DOHH2 (cell line): ENCODE data around the gene INTS14.

Experiments
- H3F3A ChIP-seq: fragments of 200-600 bp; sonication (generic), shearing (Covaris generic); 2 replicates; pipeline ENCODE4 v1.6.0; 2016; ENCODE audit warnings: antibody characterized with exemption, mild to moderate bottlenecking; ENCODE audit not compliant: control insufficient read depth, insufficient read depth
- H3K27ac ChIP-seq: fragments of 200-600 bp; sonication (generic); 2 replicates; pipeline ENCODE4 v1.5.1; 2014; ENCODE audit warnings: low read depth, mild to moderate bottlenecking, low read length, moderate library complexity
- H3K27me3 ChIP-seq: fragments of 200-600 bp; sonication (generic); 2 replicates; pipeline ENCODE4 v1.6.1; 2014; ENCODE audit warnings: mild to moderate bottlenecking, low read length, mixed read lengths; ENCODE audit not compliant: control insufficient read depth
- H3K36me3 ChIP-seq: fragments of 200-600 bp; sonication (generic); 2 replicates; pipeline ENCODE4 v1.6.1; 2014; ENCODE audit warnings: mild to moderate bottlenecking, low read length, moderate library complexity, mixed read lengths; ENCODE audit not compliant: control insufficient read depth
- H3K4me1 ChIP-seq: fragments of 200-600 bp; sonication (generic); 2 replicates; pipeline ENCODE4 v1.6.1; 2014; ENCODE audit warnings: mild to moderate bottlenecking, low read length, mixed read lengths; ENCODE audit not compliant: control insufficient read depth
- H3K4me2 ChIP-seq: fragments of 200-600 bp; sonication (generic); 2 replicates; pipeline ENCODE4 v1.6.0; 2014; ENCODE audit warnings: mild to moderate bottlenecking, low read length, moderate library complexity
- H3K4me3 ChIP-seq: fragments of 200-600 bp; sonication (generic); 2 replicates; pipeline ENCODE4 v1.5.1; 2014; ENCODE audit warnings: mild to moderate bottlenecking, low read length, mixed read lengths
- H3K79me2 ChIP-seq: fragments of 200-600 bp; sonication (generic); 2 replicates; pipeline ENCODE4 v1.6.1; 2014; ENCODE audit warnings: mild to moderate bottlenecking, low read length, mixed read lengths; ENCODE audit not compliant: control insufficient read depth
- H3K9me2 ChIP-seq: fragments of 200-600 bp; sonication (generic); replicated peaks from 2 replicates; pipeline ENCODE4 v1.6.1; 2014; ENCODE audit warnings: mild to moderate bottlenecking, low read length, mixed read lengths; ENCODE audit not compliant: control insufficient read depth
- H3K9me3 ChIP-seq: fragments of 200-600 bp; sonication (generic); 2 replicates; pipeline ENCODE4 v1.6.1; 2014; ENCODE audit warnings: antibody characterized with exemption, low read length, mixed read lengths; ENCODE audit not compliant: control insufficient read depth, insufficient read depth
- H4K20me1 ChIP-seq: fragments of 200-600 bp; sonication (generic); 2 replicates; pipeline ENCODE4 v1.6.0; 2014; ENCODE audit warnings: low read depth, mild to moderate bottlenecking, antibody characterized with exemption, low read length, moderate library complexity; ENCODE audit not compliant: control insufficient read depth, insufficient read depth
- EZH2phosphoT487 ChIP-seq: fragments of 200-600 bp; sonication (generic); IDR thresholded peaks from 2 replicates; pipeline ENCODE4 v1.6.1; 2017; ENCODE audit warnings: borderline replicate concordance, mild to moderate bottlenecking, antibody characterized with exemption, low read length, moderate library complexity, mixed read lengths
- TF ChIP-seq, protein P1 (sequence below): fragments of 200-600 bp; sonication (generic); IDR thresholded peaks from one replicate; pipeline ENCODE4 v1.5.1; 2014; ENCODE audit warnings: antibody characterized with exemption, mild to moderate bottlenecking, low read depth, low read length; ENCODE audit not compliant: poor library complexity, severe bottlenecking

INTS14 gene

DNA sequence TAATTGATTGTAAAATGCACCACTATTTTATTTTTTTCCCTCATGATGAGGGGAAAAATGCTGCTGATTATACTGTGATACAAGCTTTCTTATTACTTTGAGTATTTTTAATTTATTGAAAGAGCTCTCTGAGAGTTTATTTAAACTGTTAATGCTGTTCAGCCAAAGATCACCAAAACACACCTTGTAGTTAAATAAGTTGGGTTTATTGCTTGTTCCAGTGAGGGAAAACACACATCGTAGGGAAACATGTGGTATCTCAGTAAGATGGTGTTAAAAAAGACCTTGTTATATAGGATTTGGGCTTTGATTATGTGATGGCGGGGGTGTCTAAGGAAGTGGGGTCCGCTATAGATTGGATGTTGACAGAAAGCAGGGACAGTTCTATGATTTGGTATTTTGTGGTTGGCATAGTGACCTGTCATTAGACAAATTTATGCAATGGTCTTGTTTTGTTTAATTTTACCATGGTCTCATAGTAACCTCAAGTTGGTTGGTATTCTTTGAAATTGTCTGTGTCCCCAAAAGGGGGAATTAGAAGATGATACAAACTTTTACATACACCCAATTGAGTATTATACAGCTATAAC lies 69.6 kb downstream of the INTS14 start:
- no peak overlapping the region for H3K4me3 ChIP-seq
- no peak for TF ChIP-seq EZH2phosphoT487
- TF ChIP-seq, protein P1, sequence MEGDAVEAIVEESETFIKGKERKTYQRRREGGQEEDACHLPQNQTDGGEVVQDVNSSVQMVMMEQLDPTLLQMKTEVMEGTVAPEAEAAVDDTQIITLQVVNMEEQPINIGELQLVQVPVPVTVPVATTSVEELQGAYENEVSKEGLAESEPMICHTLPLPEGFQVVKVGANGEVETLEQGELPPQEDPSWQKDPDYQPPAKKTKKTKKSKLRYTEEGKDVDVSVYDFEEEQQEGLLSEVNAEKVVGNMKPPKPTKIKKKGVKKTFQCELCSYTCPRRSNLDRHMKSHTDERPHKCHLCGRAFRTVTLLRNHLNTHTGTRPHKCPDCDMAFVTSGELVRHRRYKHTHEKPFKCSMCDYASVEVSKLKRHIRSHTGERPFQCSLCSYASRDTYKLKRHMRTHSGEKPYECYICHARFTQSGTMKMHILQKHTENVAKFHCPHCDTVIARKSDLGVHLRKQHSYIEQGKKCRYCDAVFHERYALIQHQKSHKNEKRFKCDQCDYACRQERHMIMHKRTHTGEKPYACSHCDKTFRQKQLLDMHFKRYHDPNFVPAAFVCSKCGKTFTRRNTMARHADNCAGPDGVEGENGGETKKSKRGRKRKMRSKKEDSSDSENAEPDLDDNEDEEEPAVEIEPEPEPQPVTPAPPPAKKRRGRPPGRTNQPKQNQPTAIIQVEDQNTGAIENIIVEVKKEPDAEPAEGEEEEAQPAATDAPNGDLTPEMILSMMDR: no peak
- no peak overlapping the region for H3K4me2 ChIP-seq
- H3K9me3 ChIP-seq: no peaks in the 10 kb centered on the region
- peaks cover 2% of the 10 kb centered on the region; the same call in 1 of the 2 replicates for H3F3A ChIP-seq
- H4K20me1 ChIP-seq: peaks cover 5% of the 10 kb centered on the region; the same call in 1 of the 2 replicates
- no peaks in the 10 kb centered on the region for H3K4me1 ChIP-seq
- H3K9me2 ChIP-seq: no peaks in the 10 kb centered on the region
- peaks cover 94% of the 10 kb centered on the region for H3K79me2 ChIP-seq
- no peaks in the 10 kb centered on the region for H3K27me3 ChIP-seq
- no peak overlapping the region for H3K27ac ChIP-seq
- peaks cover 5% of the 10 kb centered on the region; the same call in 1 of the 2 replicates for H3K36me3 ChIP-seq

DNA sequence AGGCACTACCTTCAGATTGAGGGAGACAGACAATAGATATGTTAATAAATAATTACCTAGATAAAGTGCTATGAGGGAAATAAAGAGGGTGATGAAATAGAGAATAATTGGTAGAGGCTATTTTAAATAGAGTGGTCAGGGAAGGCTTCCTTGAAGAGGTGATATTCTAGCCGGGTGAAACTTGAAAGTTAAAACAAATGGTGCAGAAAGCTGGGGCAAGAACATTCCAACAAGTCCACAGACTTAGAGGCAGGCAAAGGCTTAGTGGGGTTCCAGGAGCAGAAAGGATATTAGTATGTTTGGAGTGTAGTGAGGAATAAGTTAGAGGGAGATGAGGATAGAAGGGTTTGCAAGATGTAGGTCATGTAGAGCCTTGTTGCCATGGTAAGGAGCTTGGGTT lies 70.6 kb downstream of the INTS14 start:
- no peaks in the 10 kb centered on the region for H3K27me3 ChIP-seq
- no peaks in the 10 kb centered on the region for H3K9me3 ChIP-seq
- no peaks in the 10 kb centered on the region for H3K4me1 ChIP-seq
- H3K4me3 ChIP-seq: no peak overlapping the region
- no peak for TF ChIP-seq EZH2phosphoT487
- TF ChIP-seq, protein P1: no peak
- H3K27ac ChIP-seq: no peak overlapping the region
- H3K9me2 ChIP-seq: no peaks in the 10 kb centered on the region
- peaks cover 9% of the 10 kb centered on the region for H3K36me3 ChIP-seq
- peaks cover 2% of the 10 kb centered on the region; the same call in 1 of the 2 replicates for H3F3A ChIP-seq
- H3K4me2 ChIP-seq: no peak overlapping the region
- H3K79me2 ChIP-seq: peaks cover 95% of the 10 kb centered on the region
- peaks cover 5% of the 10 kb centered on the region; the same call in 1 of the 2 replicates for H4K20me1 ChIP-seq

DNA sequence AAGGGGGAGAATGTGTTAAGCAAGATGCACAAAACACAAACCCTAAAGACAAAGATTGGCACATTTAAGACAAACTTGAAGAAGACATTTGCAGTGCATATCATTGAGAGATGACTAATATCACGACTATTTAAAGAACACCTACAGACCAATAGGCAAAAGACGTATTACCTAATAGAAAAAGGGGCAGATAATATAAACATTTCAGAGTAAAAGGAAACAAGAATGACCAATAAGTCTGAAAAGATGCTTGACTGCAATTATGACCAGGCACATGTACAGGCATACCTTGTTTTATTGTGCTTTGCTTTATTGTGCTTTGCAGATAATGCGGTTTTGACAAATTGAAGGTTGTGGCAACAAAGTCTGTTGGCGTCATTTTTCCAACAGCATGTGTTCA lies 75.7 kb downstream of the INTS14 start:
- Histone ChIP-seq H3K36me3 (peaks cover 20% of the 10 kb centered on the region), H3K9me3 (no peaks in the 10 kb centered on the region), H3K79me2 (peaks cover 96% of the 10 kb centered on the region), H3F3A (no peaks in the 10 kb centered on the region), H3K4me1 (peaks cover 23% of the 10 kb centered on the region), H3K9me2 (no peaks in the 10 kb centered on the region), H3K4me2 (no peak overlapping the region), H3K4me3 (no peak overlapping the region), H3K27ac (no peak overlapping the region), H3K27me3 (no peaks in the 10 kb centered on the region), H4K20me1 (peaks cover 7% of the 10 kb centered on the region; the same call in 1 of the 2 replicates)
- no peak for TF ChIP-seq EZH2phosphoT487
- TF ChIP-seq, protein P1: no peak
